ENCODE results near the gene EIF1AD.

DNA sequence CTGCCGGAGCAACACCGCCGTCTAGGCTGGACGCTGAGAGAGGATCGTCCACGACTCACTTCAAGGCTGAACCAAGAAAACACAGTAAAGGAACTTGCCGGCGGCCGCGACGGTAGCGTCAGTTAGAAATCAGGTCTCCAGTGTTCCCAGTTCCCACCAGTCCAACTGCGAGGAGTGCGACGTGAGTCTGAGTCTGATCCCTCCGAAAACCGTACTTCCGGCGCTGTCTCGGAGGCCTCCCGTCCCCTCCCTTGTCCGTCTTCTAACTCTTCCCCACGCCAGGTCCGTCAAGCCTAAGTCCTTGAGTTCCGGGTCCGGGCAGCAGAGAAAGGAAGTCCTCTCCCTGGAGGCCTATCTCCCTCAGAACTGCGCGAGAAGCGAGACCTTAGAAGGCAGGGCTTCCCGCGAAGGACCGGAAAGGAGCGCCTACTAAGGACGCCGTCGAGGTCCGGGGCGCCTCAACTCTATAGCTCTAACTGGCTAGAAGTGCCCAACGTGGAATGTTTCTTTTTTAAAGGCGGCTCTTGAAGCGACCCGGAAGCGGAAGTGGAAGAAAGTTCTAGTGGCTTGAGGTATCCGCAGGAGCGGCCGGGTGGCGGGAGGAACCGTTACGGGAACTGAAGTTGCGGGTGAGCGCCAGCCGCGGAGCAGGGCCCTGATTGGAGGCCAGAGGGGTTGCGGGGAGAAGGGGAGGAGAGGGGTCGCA lies at the start of gene EIF1AD, which contains the start of gene BANF1:
- TF ChIP-seq, protein P1, sequence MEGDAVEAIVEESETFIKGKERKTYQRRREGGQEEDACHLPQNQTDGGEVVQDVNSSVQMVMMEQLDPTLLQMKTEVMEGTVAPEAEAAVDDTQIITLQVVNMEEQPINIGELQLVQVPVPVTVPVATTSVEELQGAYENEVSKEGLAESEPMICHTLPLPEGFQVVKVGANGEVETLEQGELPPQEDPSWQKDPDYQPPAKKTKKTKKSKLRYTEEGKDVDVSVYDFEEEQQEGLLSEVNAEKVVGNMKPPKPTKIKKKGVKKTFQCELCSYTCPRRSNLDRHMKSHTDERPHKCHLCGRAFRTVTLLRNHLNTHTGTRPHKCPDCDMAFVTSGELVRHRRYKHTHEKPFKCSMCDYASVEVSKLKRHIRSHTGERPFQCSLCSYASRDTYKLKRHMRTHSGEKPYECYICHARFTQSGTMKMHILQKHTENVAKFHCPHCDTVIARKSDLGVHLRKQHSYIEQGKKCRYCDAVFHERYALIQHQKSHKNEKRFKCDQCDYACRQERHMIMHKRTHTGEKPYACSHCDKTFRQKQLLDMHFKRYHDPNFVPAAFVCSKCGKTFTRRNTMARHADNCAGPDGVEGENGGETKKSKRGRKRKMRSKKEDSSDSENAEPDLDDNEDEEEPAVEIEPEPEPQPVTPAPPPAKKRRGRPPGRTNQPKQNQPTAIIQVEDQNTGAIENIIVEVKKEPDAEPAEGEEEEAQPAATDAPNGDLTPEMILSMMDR (IDR thresholded peaks at IDR 0.05): no peak
- TF ChIP-seq POLR2A (IDR thresholded peaks at IDR 0.05): peak in 1 of 2 donors; percentile 39

Data from vagina (tissue), 2 donors.